ENCODE results near the gene PDAP1.

The PDAP1 gene

GRCh38 chr7:99403764-99404163 lies 4.6 kb downstream of the PDAP1 start:
- no peaks in the 10 kb centered on the region for H3K9me3 ChIP-seq (ENCODE audit: control insufficient read depth, low read length)
- H3K4me1 ChIP-seq (ENCODE audit: control insufficient read depth, insufficient read depth, low read length): peaks cover 17% of the 10 kb centered on the region
- no peak overlapping the region for H3K9ac ChIP-seq (ENCODE audit: low read length)
- H3K36me3 ChIP-seq (ENCODE audit: control insufficient read depth, insufficient read depth, low read length): peaks cover 8% of the 10 kb centered on the region
- no peaks in the 10 kb centered on the region for H3K27me3 ChIP-seq (ENCODE audit: control insufficient read depth, insufficient read depth, low read length)
- H3K4me3 ChIP-seq (ENCODE audit: low read length): no peak overlapping the region

GRCh38 chr7:99402854-99403253 lies 5.5 kb downstream of the PDAP1 start:
- no peak overlapping the region for H3K9ac ChIP-seq (ENCODE audit: low read length)
- no peaks in the 10 kb centered on the region for H3K27me3 ChIP-seq (ENCODE audit: control insufficient read depth, insufficient read depth, low read length)
- H3K36me3 ChIP-seq (ENCODE audit: control insufficient read depth, insufficient read depth, low read length): peaks cover 8% of the 10 kb centered on the region
- no peaks in the 10 kb centered on the region for H3K9me3 ChIP-seq (ENCODE audit: control insufficient read depth, low read length)
- peaks cover 16% of the 10 kb centered on the region for H3K4me1 ChIP-seq (ENCODE audit: control insufficient read depth, insufficient read depth, low read length)
- no peak overlapping the region for H3K4me3 ChIP-seq (ENCODE audit: low read length)

- no peaks in the 10 kb centered on the region for H3K4me1 ChIP-seq (ENCODE audit: control insufficient read depth, insufficient read depth, low read length)
Measured at GRCh38 chr7:99399597-99399996, 8.8 kb downstream of the PDAP1 start.

GRCh38 chr7:99398891-99399445 lies 9.4 kb downstream of the PDAP1 start:
- H3K9me3 ChIP-seq (ENCODE audit: control insufficient read depth, low read length): no peaks in the 10 kb centered on the region
- no peak overlapping the region for H3K9ac ChIP-seq (ENCODE audit: low read length)
- H3K27me3 ChIP-seq (ENCODE audit: control insufficient read depth, insufficient read depth, low read length): no peaks in the 10 kb centered on the region
- no peak overlapping the region for H3K4me3 ChIP-seq (ENCODE audit: low read length)
- H3K36me3 ChIP-seq (ENCODE audit: control insufficient read depth, insufficient read depth, low read length): peaks cover 17% of the 10 kb centered on the region
- no peaks in the 10 kb centered on the region for H3K4me1 ChIP-seq (ENCODE audit: control insufficient read depth, insufficient read depth, low read length)

More at GRCh38 chr7:99399597-99399996, 8.8 kb downstream of the PDAP1 start:
- Histone ChIP-seq H3K9me3 (ENCODE audit: control insufficient read depth, low read length) (no peaks in the 10 kb centered on the region), H3K4me3 (ENCODE audit: low read length) (no peak overlapping the region), H3K9ac (ENCODE audit: low read length) (no peak overlapping the region), H3K27me3 (ENCODE audit: control insufficient read depth, insufficient read depth, low read length) (no peaks in the 10 kb centered on the region), H3K36me3 (ENCODE audit: control insufficient read depth, insufficient read depth, low read length) (peaks cover 17% of the 10 kb centered on the region)

GRCh38 chr7:99397297-99397983 lies 11.0 kb downstream of the PDAP1 start:
- Histone ChIP-seq H3K9ac (ENCODE audit: low read length) (no peak overlapping the region), H3K9me3 (ENCODE audit: control insufficient read depth, low read length) (no peaks in the 10 kb centered on the region), H3K4me3 (ENCODE audit: low read length) (no peak overlapping the region), H3K36me3 (ENCODE audit: control insufficient read depth, insufficient read depth, low read length) (peaks cover 17% of the 10 kb centered on the region), H3K27me3 (ENCODE audit: control insufficient read depth, insufficient read depth, low read length) (no peaks in the 10 kb centered on the region), H3K4me1 (ENCODE audit: control insufficient read depth, insufficient read depth, low read length) (peaks cover 14% of the 10 kb centered on the region)

GRCh38 chr7:99396418-99397296 lies 11.7 kb downstream of the PDAP1 start:
- H3K36me3 ChIP-seq (ENCODE audit: control insufficient read depth, insufficient read depth, low read length): peaks cover 17% of the 10 kb centered on the region
- peaks cover 21% of the 10 kb centered on the region for H3K4me1 ChIP-seq (ENCODE audit: control insufficient read depth, insufficient read depth, low read length)
- no peaks in the 10 kb centered on the region for H3K27me3 ChIP-seq (ENCODE audit: control insufficient read depth, insufficient read depth, low read length)

GRCh38 chr7:99395616-99396327 lies 12.6 kb downstream of the PDAP1 start:
- H3K4me3 ChIP-seq (ENCODE audit: low read length): no peak overlapping the region
- H3K4me1 ChIP-seq (ENCODE audit: control insufficient read depth, insufficient read depth, low read length): peaks cover 21% of the 10 kb centered on the region
- no peaks in the 10 kb centered on the region for H3K9me3 ChIP-seq (ENCODE audit: control insufficient read depth, low read length)
- H3K36me3 ChIP-seq (ENCODE audit: control insufficient read depth, insufficient read depth, low read length): peaks cover 17% of the 10 kb centered on the region
- no peak overlapping the region for H3K9ac ChIP-seq (ENCODE audit: low read length)
- no peaks in the 10 kb centered on the region for H3K27me3 ChIP-seq (ENCODE audit: control insufficient read depth, insufficient read depth, low read length)

More at GRCh38 chr7:99396418-99397296, 11.7 kb downstream of the PDAP1 start:
- Histone ChIP-seq H3K9ac (ENCODE audit: low read length) (no peak overlapping the region), H3K4me3 (ENCODE audit: low read length) (no peak overlapping the region), H3K9me3 (ENCODE audit: control insufficient read depth, low read length) (no peaks in the 10 kb centered on the region)

GRCh38 chr7:99394188-99394502 lies 14.3 kb downstream of the PDAP1 start:
- no peak overlapping the region for H3K9ac ChIP-seq (ENCODE audit: low read length)
- no peak overlapping the region for H3K4me3 ChIP-seq (ENCODE audit: low read length)
- H3K27me3 ChIP-seq (ENCODE audit: control insufficient read depth, insufficient read depth, low read length): no peaks in the 10 kb centered on the region
- H3K36me3 ChIP-seq (ENCODE audit: control insufficient read depth, insufficient read depth, low read length): peaks cover 9% of the 10 kb centered on the region
- peaks cover 21% of the 10 kb centered on the region for H3K4me1 ChIP-seq (ENCODE audit: control insufficient read depth, insufficient read depth, low read length)
- no peaks in the 10 kb centered on the region for H3K9me3 ChIP-seq (ENCODE audit: control insufficient read depth, low read length)

- peak overlapping the region; percentile 47 for H3K9ac ChIP-seq (ENCODE audit: low read length)
- no peaks in the 10 kb centered on the region for H3K27me3 ChIP-seq (ENCODE audit: control insufficient read depth, insufficient read depth, low read length)
- peaks cover 9% of the 10 kb centered on the region for H3K36me3 ChIP-seq (ENCODE audit: control insufficient read depth, insufficient read depth, low read length)
- H3K4me3 ChIP-seq (ENCODE audit: low read length): peak overlapping the region; percentile 22
- H3K4me1 ChIP-seq (ENCODE audit: control insufficient read depth, insufficient read depth, low read length): peaks cover 21% of the 10 kb centered on the region
- H3K9me3 ChIP-seq (ENCODE audit: control insufficient read depth, low read length): no peaks in the 10 kb centered on the region
Measured at GRCh38 chr7:99393355-99394187, 14.8 kb downstream of the PDAP1 start.

- Histone ChIP-seq H3K9ac (ENCODE audit: low read length) (peak overlapping the region; percentile 47), H3K4me1 (ENCODE audit: control insufficient read depth, insufficient read depth, low read length) (peaks cover 21% of the 10 kb centered on the region), H3K27me3 (ENCODE audit: control insufficient read depth, insufficient read depth, low read length) (no peaks in the 10 kb centered on the region), H3K4me3 (ENCODE audit: low read length) (peak overlapping the region; percentile 22), H3K36me3 (ENCODE audit: control insufficient read depth, insufficient read depth, low read length) (peaks cover 8% of the 10 kb centered on the region), H3K9me3 (ENCODE audit: control insufficient read depth, low read length) (no peaks in the 10 kb centered on the region)
Measured at GRCh38 chr7:99392659-99393354, 15.6 kb downstream of the PDAP1 start.

- H3K4me3 ChIP-seq (ENCODE audit: low read length): no peak overlapping the region
- H3K9ac ChIP-seq (ENCODE audit: low read length): no peak overlapping the region
Measured at GRCh38 chr7:99392046-99392445, 16.4 kb downstream of the PDAP1 start.

More at GRCh38 chr7:99392046-99392445, 16.4 kb downstream of the PDAP1 start:
- no peaks in the 10 kb centered on the region for H3K9me3 ChIP-seq (ENCODE audit: control insufficient read depth, low read length)
- H3K27me3 ChIP-seq (ENCODE audit: control insufficient read depth, insufficient read depth, low read length): no peaks in the 10 kb centered on the region
- H3K36me3 ChIP-seq (ENCODE audit: control insufficient read depth, insufficient read depth, low read length): peaks cover under 1% of the 10 kb centered on the region
- H3K4me1 ChIP-seq (ENCODE audit: control insufficient read depth, insufficient read depth, low read length): peaks cover 21% of the 10 kb centered on the region

Measured in mucosa of stomach (tissue), 1 donor.